EH (cell line): ENCODE results near the gene FTH1.
"Not testable (repeated sequence)": the region's sequence is repeated elsewhere in the genome, so short reads cannot be mapped to it uniquely, and the experiment has no call there.

Experiments used
- DNase-seq: peaks from one replicate; pipeline ENCODE4 v3.0.0-alpha.2; 2015; ENCODE audit warnings: low read depth

The FTH1 gene

GRCh38 chr11:61967116-61967923 is at the start of gene FTH1:
FTH1 (minus strand) TSS chr11:61967634; CDS start chr11:61967425, 209 bp downstream.
- DNase-seq: peak; percentile 94

GRCh38 chr11:62015615-62016014 is 48.2 kb upstream of the FTH1 start:
- DNase-seq: peak; percentile 14

- DNase-seq: peak; percentile 88
Observed at GRCh38 chr11:62013537-62014476, 46.4 kb upstream of the FTH1 start.

- peak; percentile 65 for DNase-seq
Observed at GRCh38 chr11:62012832-62013461, 45.5 kb upstream of the FTH1 start.

GRCh38 chr11:62012451-62012831 is 45.0 kb upstream of the FTH1 start:
- DNase-seq: peak; percentile 83

- no peak for DNase-seq
Observed at GRCh38 chr11:62011881-62012280, 44.4 kb upstream of the FTH1 start.

GRCh38 chr11:62010935-62011528 is 43.6 kb upstream of the FTH1 start:
- DNase-seq: no peak

- no peak for DNase-seq
Observed at GRCh38 chr11:62008193-62008592, 40.8 kb upstream of the FTH1 start.

- peak; percentile 69 for DNase-seq
Observed at GRCh38 chr11:62004473-62004872, 37.0 kb upstream of the FTH1 start.

GRCh38 chr11:62002283-62002682 is 34.8 kb upstream of the FTH1 start:
- not testable (repeated sequence) for DNase-seq

- DNase-seq: no peak
Observed at GRCh38 chr11:62001450-62002191, 34.2 kb upstream of the FTH1 start.

- DNase-seq: no peak
Observed at GRCh38 chr11:62000539-62001446, 33.4 kb upstream of the FTH1 start.

- DNase-seq: peak; percentile 24
Observed at GRCh38 chr11:61999141-61999975, 31.9 kb upstream of the FTH1 start.

GRCh38 chr11:61996933-61997332 is 29.5 kb upstream of the FTH1 start:
- no peak for DNase-seq

- DNase-seq: no peak
Observed at GRCh38 chr11:61994981-61995380, 27.5 kb upstream of the FTH1 start.

GRCh38 chr11:61985869-61986268 is 18.4 kb upstream of the FTH1 start:
- no peak for DNase-seq

GRCh38 chr11:61983419-61983818 is 16.0 kb upstream of the FTH1 start:
- no peak for DNase-seq

- peak; percentile 64 for DNase-seq
Observed at GRCh38 chr11:61980783-61981541, 13.5 kb upstream of the FTH1 start.
